ENCODE data around the gene LMAN2. TPM values are rescaled to one million over a fixed set of nuclear protein-coding genes. Genes with fewer than 3 reads are reported as not detected.

The LMAN2 gene
- total and polyA plus RNA-seq, 9 donors: 77.9 to 102 (median 85.4) TPM

DNA sequence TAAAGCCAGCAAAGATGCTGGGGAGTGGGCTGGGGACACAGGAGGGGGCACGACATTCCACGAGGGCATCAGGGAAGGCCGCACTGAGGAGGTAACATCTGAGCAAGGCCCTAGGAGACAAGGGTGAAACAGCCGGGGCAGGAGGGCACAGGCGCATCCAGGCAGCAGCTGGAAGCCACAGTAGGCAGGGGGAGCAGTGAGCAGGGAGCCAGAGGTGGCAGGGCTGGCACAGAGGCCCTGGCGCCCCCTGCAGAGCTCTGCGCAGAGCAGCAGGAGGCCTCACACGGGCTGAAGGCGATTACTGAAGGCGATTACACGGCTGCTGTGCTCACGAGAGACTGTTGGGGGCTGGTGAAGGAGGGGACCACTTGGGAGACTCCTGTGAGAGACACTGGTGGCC lies 15.4 kb downstream of the LMAN2 start:
- no peaks in the 10 kb centered on the region for H3K27me3 ChIP-seq (ENCODE audit: control insufficient read depth, insufficient read depth, low read length)
- H3K36me3 ChIP-seq (ENCODE audit: control insufficient read depth, insufficient read depth, low read length): peaks cover 86% of the 10 kb centered on the region
- H3K4me1 ChIP-seq (ENCODE audit: control insufficient read depth, insufficient read depth, low read length): no peaks in the 10 kb centered on the region
- no peak for DNase-seq
- WGBS (ENCODE audit: insufficient coverage): 70% methylated on average over 11 of the region's 12 CpGs
- H3K9me3 ChIP-seq (replicated peaks; ENCODE audit: control insufficient read depth, low read depth, low read length): no peaks in the 10 kb centered on the region
- no peak overlapping the region for H3K27ac ChIP-seq (ENCODE audit: low read length)
- H3K4me3 ChIP-seq (ENCODE audit: low read length): no peak overlapping the region

DNA sequence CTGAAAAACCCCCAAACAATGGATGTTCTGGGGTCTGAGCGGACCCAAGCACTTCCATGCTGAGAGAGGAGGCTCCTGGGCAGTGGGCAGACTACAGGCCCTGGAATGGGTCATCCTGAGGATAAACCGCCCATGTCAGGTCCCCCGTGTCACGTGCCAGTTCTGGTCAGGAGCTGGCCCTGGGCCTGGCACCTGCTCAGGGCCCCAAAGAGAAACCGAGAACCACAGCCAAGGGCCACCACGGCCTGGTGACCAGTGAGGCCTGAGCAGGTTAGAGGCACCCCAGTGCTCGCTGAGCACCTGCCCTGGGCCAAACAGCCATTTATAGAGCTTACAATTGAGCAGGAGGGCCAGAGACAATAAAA lies 15.8 kb downstream of the LMAN2 start:
- no peak overlapping the region for H3K27ac ChIP-seq (ENCODE audit: low read length)
- H3K4me3 ChIP-seq (ENCODE audit: low read length): no peak overlapping the region
- H3K27me3 ChIP-seq (ENCODE audit: control insufficient read depth, insufficient read depth, low read length): no peaks in the 10 kb centered on the region
- DNase-seq: no peak
- no peaks in the 10 kb centered on the region for H3K4me1 ChIP-seq (ENCODE audit: control insufficient read depth, insufficient read depth, low read length)
- peaks cover 90% of the 10 kb centered on the region for H3K36me3 ChIP-seq (ENCODE audit: control insufficient read depth, insufficient read depth, low read length)
- H3K9me3 ChIP-seq (replicated peaks; ENCODE audit: control insufficient read depth, low read depth, low read length): no peaks in the 10 kb centered on the region
- WGBS (ENCODE audit: insufficient coverage): 98% methylated on average over 5 of the region's 7 CpGs

DNA sequence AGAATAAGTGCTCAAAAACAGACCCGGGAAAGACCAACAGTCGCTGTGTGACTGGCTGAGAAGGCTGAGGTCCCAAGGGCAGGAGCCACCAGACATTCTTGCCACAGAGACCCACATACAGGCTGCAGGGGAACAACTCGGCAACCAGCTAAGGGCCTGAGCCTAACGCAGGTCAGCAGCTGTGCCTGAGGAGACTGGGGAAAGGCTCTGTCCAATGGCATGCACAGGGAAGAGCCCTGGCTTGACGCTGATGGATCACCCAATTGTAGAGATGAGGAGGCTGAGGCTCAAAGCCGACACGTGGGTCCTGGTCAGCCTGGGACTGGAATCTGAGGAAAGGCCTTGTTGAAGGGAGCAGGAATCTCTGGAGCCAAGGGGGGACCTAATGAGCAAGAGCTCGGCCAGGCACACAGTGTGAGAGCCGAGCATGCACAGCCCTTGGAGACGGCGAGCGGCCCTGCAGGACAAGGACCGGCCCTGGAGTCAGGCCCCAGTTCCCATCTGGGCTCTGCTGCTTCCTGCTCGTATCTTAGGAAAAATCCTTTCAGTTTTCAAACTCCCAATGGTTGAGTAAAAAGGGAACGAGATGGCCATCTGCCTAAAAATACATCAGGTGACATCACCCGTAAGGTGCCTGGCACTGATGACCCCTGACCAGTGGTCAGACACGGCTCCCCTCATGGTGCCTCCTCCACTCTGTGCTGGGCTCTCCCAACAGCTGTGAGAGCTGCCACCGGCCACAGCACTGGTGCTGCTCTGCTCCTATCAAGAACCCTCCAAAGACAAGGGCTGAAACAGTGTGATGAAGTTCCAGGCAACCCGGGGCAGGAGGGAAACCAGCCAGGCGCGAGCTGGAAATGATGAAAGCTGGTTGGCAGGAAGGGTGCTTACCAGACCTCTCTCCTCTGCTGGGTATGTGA lies 16.4 kb downstream of the LMAN2 start:
- Histone ChIP-seq H3K4me1 (ENCODE audit: control insufficient read depth, insufficient read depth, low read length) (no peaks in the 10 kb centered on the region), H3K27me3 (ENCODE audit: control insufficient read depth, insufficient read depth, low read length) (no peaks in the 10 kb centered on the region), H3K36me3 (ENCODE audit: control insufficient read depth, insufficient read depth, low read length) (peaks cover 97% of the 10 kb centered on the region), H3K9me3 (replicated peaks; ENCODE audit: control insufficient read depth, low read depth, low read length) (no peaks in the 10 kb centered on the region), H3K4me3 (ENCODE audit: low read length) (no peak overlapping the region), H3K27ac (ENCODE audit: low read length) (no peak overlapping the region)
- DNase-seq: no peak
- WGBS (ENCODE audit: insufficient coverage): 85% methylated on average over 17 of the region's 21 CpGs

- 79% methylated on average over 12 of the region's 15 CpGs for WGBS (ENCODE audit: insufficient coverage)
These were observed 17.3 kb downstream of the LMAN2 start for GRCh38 chr5:177334155-177334551.

GRCh38 chr5:177333420-177334154 lies 17.9 kb downstream of the LMAN2 start:
- Histone ChIP-seq H3K9me3 (replicated peaks; ENCODE audit: control insufficient read depth, low read depth, low read length) (no peaks in the 10 kb centered on the region), H3K27me3 (ENCODE audit: control insufficient read depth, insufficient read depth, low read length) (no peaks in the 10 kb centered on the region), H3K4me1 (ENCODE audit: control insufficient read depth, insufficient read depth, low read length) (no peaks in the 10 kb centered on the region), H3K4me3 (ENCODE audit: low read length) (no peak overlapping the region), H3K27ac (ENCODE audit: low read length) (no peak overlapping the region), H3K36me3 (ENCODE audit: control insufficient read depth, insufficient read depth, low read length) (peaks cover 87% of the 10 kb centered on the region)
- 85% methylated on average over 14 of the region's 16 CpGs for WGBS (ENCODE audit: insufficient coverage)
- no peak for DNase-seq

More at GRCh38 chr5:177334155-177334551, 17.3 kb downstream of the LMAN2 start:
- no peak overlapping the region for H3K27ac ChIP-seq (ENCODE audit: low read length)
- no peaks in the 10 kb centered on the region for H3K4me1 ChIP-seq (ENCODE audit: control insufficient read depth, insufficient read depth, low read length)
- H3K27me3 ChIP-seq (ENCODE audit: control insufficient read depth, insufficient read depth, low read length): no peaks in the 10 kb centered on the region
- no peak overlapping the region for H3K4me3 ChIP-seq (ENCODE audit: low read length)
- no peaks in the 10 kb centered on the region for H3K9me3 ChIP-seq (replicated peaks; ENCODE audit: control insufficient read depth, low read depth, low read length)
- DNase-seq: no peak
- H3K36me3 ChIP-seq (ENCODE audit: control insufficient read depth, insufficient read depth, low read length): peaks cover 93% of the 10 kb centered on the region

GRCh38 chr5:177332896-177333260 lies 18.6 kb downstream of the LMAN2 start:
- 90% methylated on average over 11 of the region's 13 CpGs for WGBS (ENCODE audit: insufficient coverage)
- Histone ChIP-seq H3K27me3 (ENCODE audit: control insufficient read depth, insufficient read depth, low read length) (no peaks in the 10 kb centered on the region), H3K4me3 (ENCODE audit: low read length) (no peak overlapping the region), H3K36me3 (ENCODE audit: control insufficient read depth, insufficient read depth, low read length) (peaks cover 81% of the 10 kb centered on the region), H3K4me1 (ENCODE audit: control insufficient read depth, insufficient read depth, low read length) (no peaks in the 10 kb centered on the region), H3K9me3 (replicated peaks; ENCODE audit: control insufficient read depth, low read depth, low read length) (no peaks in the 10 kb centered on the region), H3K27ac (ENCODE audit: low read length) (no peak overlapping the region)
- DNase-seq: no peak

DNA sequence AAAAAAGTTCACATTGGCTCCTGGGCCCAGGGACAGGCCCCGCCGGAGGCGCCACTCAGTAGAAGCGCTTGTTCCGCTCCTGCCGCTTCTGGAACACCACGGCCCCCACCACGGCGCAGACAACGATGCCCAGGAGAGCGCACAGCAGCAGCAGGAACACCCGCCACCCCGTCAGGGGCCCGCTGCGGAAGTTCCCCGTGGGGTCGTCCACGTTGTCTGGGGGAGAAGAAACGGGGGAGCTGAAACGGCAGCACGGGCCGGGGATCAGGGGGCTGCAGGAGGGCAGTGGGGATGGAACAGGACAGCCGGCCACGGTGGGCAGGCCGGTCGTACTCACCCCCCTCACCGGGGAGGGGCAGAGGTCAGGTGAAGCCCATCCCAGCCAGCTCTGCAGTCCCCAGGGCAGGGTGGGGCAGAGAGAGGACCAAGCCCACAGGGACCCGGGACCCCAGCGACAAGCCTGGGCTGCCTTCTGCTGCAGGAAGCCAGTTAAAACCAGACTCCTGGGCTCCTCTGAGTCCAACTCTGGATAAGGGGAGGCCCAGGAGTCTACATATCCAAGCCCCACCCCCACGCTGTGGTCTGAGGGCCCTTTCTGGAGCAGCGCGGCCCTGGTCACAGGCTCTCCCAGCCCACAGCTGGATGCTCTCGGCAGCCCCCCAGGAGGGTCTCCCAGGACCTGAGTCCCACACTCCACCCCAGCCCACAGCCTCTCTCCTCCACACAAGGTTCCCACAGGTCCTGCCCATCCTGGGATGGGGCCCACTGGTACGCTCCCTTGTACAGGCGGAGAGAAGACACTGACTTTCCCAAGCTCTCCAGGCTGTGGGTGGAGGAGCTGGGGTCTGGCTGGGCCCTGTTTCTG lies 19.2 kb downstream of the LMAN2 start:
- WGBS (ENCODE audit: insufficient coverage): 80% methylated on average over 29 of the region's 35 CpGs
- Histone ChIP-seq H3K4me1 (ENCODE audit: control insufficient read depth, insufficient read depth, low read length) (no peaks in the 10 kb centered on the region), H3K27me3 (ENCODE audit: control insufficient read depth, insufficient read depth, low read length) (no peaks in the 10 kb centered on the region), H3K36me3 (ENCODE audit: control insufficient read depth, insufficient read depth, low read length) (peaks cover 75% of the 10 kb centered on the region), H3K27ac (ENCODE audit: low read length) (no peak overlapping the region), H3K4me3 (ENCODE audit: low read length) (no peak overlapping the region), H3K9me3 (replicated peaks; ENCODE audit: control insufficient read depth, low read depth, low read length) (no peaks in the 10 kb centered on the region)
- DNase-seq: no peak

DNA sequence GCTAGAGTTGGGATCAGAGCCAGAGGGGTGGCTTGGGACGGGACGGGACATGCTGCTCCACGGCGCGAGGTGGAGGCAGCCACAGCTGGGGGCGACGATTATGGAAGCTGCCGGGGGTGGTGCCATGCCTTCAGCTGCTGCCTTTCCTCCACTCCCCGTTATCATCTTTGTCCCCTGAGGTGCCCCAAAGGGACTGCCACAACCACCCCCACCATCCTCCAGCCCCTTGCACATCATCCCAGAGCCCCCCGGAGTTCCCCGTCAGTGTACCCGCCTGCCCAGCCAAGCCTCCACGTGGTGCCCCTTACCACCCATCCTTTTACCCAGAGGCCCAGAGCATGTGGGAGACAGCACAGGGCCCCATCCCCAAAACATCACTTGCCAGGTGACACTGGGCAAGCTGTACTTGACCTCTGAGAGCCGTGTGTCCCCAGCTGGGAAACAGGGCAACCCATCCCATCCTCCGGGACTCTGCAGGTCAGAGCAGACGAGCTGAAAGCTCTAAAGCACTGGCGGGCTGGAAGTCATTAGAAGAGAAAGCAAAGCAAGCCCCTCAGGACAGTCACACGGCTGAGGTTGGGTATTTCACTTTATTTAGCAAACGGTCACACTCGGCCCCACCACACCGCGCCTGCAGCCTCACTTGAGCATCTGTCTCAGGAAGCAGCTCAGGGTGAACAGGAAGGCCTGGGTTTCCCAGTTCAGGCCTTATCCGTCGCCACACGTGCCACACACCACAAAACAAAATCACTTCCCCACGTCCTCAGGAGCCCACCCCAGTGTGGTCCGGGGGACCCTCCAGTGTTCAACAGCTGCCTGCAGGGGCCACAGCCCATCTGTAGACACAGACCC lies 20.3 kb downstream of the LMAN2 start:
- no peaks in the 10 kb centered on the region for H3K4me1 ChIP-seq (ENCODE audit: control insufficient read depth, insufficient read depth, low read length)
- H3K27me3 ChIP-seq (ENCODE audit: control insufficient read depth, insufficient read depth, low read length): no peaks in the 10 kb centered on the region
- H3K4me3 ChIP-seq (ENCODE audit: low read length): no peak overlapping the region
- peaks cover 64% of the 10 kb centered on the region for H3K36me3 ChIP-seq (ENCODE audit: control insufficient read depth, insufficient read depth, low read length)
- H3K27ac ChIP-seq (ENCODE audit: low read length): no peak overlapping the region
- no peak for DNase-seq
- 81% methylated on average over 25 of the region's 27 CpGs for WGBS (ENCODE audit: insufficient coverage)
- H3K9me3 ChIP-seq (replicated peaks; ENCODE audit: control insufficient read depth, low read depth, low read length): no peaks in the 10 kb centered on the region

DNA sequence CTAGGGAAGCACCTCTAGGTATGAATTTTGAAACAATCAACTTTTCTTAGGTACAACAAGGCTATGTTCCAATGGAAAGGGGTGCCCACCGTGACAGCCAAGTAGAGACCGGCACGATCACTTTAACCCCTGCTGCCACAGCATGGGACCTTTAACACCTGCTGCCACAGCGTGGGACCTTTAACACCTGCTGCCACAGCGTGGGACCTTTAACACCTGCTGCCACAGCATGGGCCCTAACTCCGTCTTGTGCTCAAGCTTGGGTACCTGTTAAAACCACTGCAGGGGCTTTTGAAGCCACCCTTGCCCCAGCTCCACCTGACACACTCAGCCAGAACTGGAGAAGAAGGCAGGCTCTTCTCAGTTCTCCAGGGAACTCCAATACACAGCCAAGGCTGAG lies 21.6 kb downstream of the LMAN2 start:
- Histone ChIP-seq H3K9me3 (replicated peaks; ENCODE audit: control insufficient read depth, low read depth, low read length) (no peaks in the 10 kb centered on the region), H3K36me3 (ENCODE audit: control insufficient read depth, insufficient read depth, low read length) (peaks cover 51% of the 10 kb centered on the region), H3K4me1 (ENCODE audit: control insufficient read depth, insufficient read depth, low read length) (no peaks in the 10 kb centered on the region), H3K27ac (ENCODE audit: low read length) (no peak overlapping the region), H3K27me3 (ENCODE audit: control insufficient read depth, insufficient read depth, low read length) (no peaks in the 10 kb centered on the region), H3K4me3 (ENCODE audit: low read length) (no peak overlapping the region)
- no peak for DNase-seq
- 83% methylated on average over 6 of the region's 6 CpGs for WGBS (ENCODE audit: insufficient coverage)

All from muscle of leg (tissue), 11 donors.